ENCODE results near the gene RAPGEF4. TPM values are rescaled to one million over a fixed set of nuclear protein-coding genes. Genes with fewer than 3 reads are reported as not detected.

The RAPGEF4 gene
- total RNA-seq, 3 donors from 2014 or later, result 1.2 to 2.8 (median 2.2) TPM

- Histone ChIP-seq H3K9me3 (no peaks in the 10 kb centered on the region), H3K36me3 (ENCODE audit: low read depth) (no peaks in the 10 kb centered on the region), H3K4me3 (no peak overlapping the region), H3K4me1 (ENCODE audit: low read depth) (no peaks in the 10 kb centered on the region)
- no peak for DNase-seq
- ATAC-seq, result no peak
- no peak for TF ChIP-seq CTCF (IDR thresholded peaks at IDR 0.05)
- intact Hi-C loops (cut with DNase I, micrococcal nuclease), result no loop called here
These were observed 190.0 kb downstream of the RAPGEF4 start for GRCh38 chr2:172925600-172925999.

GRCh38 chr2:172926785-172927640 is 191.4 kb downstream of the RAPGEF4 start:
- ATAC-seq, result no peak
- TF ChIP-seq CTCF (IDR thresholded peaks at IDR 0.05), result no peak
- intact Hi-C loops (cut with DNase I, micrococcal nuclease), result no loop called here

GRCh38 chr2:172927641-172928357 is 192.2 kb downstream of the RAPGEF4 start:
- H3K4me1 ChIP-seq (ENCODE audit: low read depth), result no peaks in the 10 kb centered on the region
- TF ChIP-seq CTCF (IDR thresholded peaks at IDR 0.05), result no peak
- no peak overlapping the region for H3K4me3 ChIP-seq
- H3K36me3 ChIP-seq (ENCODE audit: low read depth), result no peaks in the 10 kb centered on the region
- ATAC-seq, result no peak
- DNase-seq, result no peak
- H3K9me3 ChIP-seq, result no peaks in the 10 kb centered on the region
- intact Hi-C loops (cut with DNase I, micrococcal nuclease), result no loop called here

More at GRCh38 chr2:172926785-172927640, 191.4 kb downstream of the RAPGEF4 start:
- H3K36me3 ChIP-seq (ENCODE audit: low read depth), result no peaks in the 10 kb centered on the region
- H3K4me3 ChIP-seq, result no peak overlapping the region
- no peak for DNase-seq
- H3K4me1 ChIP-seq (ENCODE audit: low read depth), result no peaks in the 10 kb centered on the region
- H3K9me3 ChIP-seq, result no peaks in the 10 kb centered on the region

GRCh38 chr2:172928756-172929155 is 193.1 kb downstream of the RAPGEF4 start:
- no peak for TF ChIP-seq CTCF (IDR thresholded peaks at IDR 0.05)
- no peak for ATAC-seq

GRCh38 chr2:172929644-172930043 is 194.0 kb downstream of the RAPGEF4 start:
- H3K4me1 ChIP-seq (ENCODE audit: low read depth), result no peaks in the 10 kb centered on the region
- DNase-seq (no peak), ATAC-seq (no peak)
- intact Hi-C loops (cut with DNase I, micrococcal nuclease), result loop anchor here (5.0 to 10.0 kb wide), 2 partner anchors 62 to 125 kb away; no protein-coding TSS in a partner anchor
- no peaks in the 10 kb centered on the region for H3K9me3 ChIP-seq
- no peak overlapping the region for H3K4me3 ChIP-seq
- TF ChIP-seq CTCF (IDR thresholded peaks at IDR 0.05), result no peak
- H3K36me3 ChIP-seq (ENCODE audit: low read depth), result no peaks in the 10 kb centered on the region

More at GRCh38 chr2:172928756-172929155, 193.1 kb downstream of the RAPGEF4 start:
- Histone ChIP-seq H3K4me3 (no peak overlapping the region), H3K4me1 (ENCODE audit: low read depth) (no peaks in the 10 kb centered on the region), H3K36me3 (ENCODE audit: low read depth) (no peaks in the 10 kb centered on the region), H3K9me3 (no peaks in the 10 kb centered on the region)
- intact Hi-C loops (cut with DNase I, micrococcal nuclease), result no loop called here
- DNase-seq, result no peak

Measured in mucosa of descending colon (tissue), 3 donors.